Fibroblast of villous mesenchyme (primary cell): ENCODE measurements around the gene OPTN. TPM values are rescaled to one million over a fixed set of nuclear protein-coding genes. Genes with fewer than 3 reads are reported as not detected.

Experiments used
- small RNA-seq: library from RNA; depleted of rRNA; stranded (forward); fragments of <200 nt; gene quantifications from one replicate; pipeline ENCODE3, GENCODE V24; 2012
- total RNA-seq: library from RNA; depleted of rRNA; stranded (reverse); fragments of >200 nt; gene quantifications from 2 replicates; pipeline ENCODE4 v1.2.3, GENCODE V29; 2012

OPTN gene
- total RNA-seq, 1 donor = 125 TPM

Small RNA genes within 50 kb of the gene (small RNA-seq; reads per million reads assigned to genes)
- gene SNRPGP5 = not detected

Other genes starting within 250 kb of the OPTN start
- gene CCDC3, start 98.5 kb upstream of the OPTN start, total RNA-seq = 0.43 and 1.3 TPM in 2 replicates
- gene MCM10, start 61.4 kb downstream of the OPTN start, total RNA-seq = 7.8 and 8.1 TPM in 2 replicates
- not detected in 2 replicates for gene UCMA, start 134.2 kb downstream of the OPTN start, total RNA-seq
- gene PHYH, start 199.9 kb downstream of the OPTN start, total RNA-seq = 14.5 and 16.0 TPM in 2 replicates
- gene SEPHS1, start 248.1 kb downstream of the OPTN start, total RNA-seq = 18.1 and 26.1 TPM in 2 replicates